ENCODE data around the gene AVEN. TPM values are rescaled to one million over a fixed set of nuclear protein-coding genes. Genes with fewer than 3 reads are reported as not detected.

The AVEN gene
- polyA plus RNA-seq, 2 of the 4 experiments (the other 2 are of a cell fraction): 23.8 to 27.2 TPM

DNA sequence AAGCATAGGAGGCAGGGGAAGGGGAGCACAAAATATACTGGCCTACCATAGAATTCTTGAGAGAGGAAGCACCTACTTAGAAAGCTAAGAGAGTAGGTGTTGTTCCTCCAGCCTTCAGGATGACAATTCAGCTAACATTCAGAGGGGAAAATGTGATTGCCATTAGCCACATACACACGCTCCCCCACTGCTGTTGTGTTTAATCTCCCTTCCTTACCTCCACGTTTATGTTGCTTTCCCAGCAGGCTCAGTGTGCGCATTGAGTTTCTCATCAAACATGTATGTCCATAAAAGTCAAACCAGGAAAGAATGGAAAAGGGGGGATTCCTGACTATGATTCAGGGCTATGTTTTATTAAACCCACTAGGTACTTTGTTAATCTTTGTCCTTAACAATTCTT lies 215.9 kb downstream of the AVEN start (continued):
- TF ChIP-seq RARB (CRISPR knock-in tag; IDR thresholded peaks at IDR 0.05): no peak
- TF ChIP-seq, protein P1, sequence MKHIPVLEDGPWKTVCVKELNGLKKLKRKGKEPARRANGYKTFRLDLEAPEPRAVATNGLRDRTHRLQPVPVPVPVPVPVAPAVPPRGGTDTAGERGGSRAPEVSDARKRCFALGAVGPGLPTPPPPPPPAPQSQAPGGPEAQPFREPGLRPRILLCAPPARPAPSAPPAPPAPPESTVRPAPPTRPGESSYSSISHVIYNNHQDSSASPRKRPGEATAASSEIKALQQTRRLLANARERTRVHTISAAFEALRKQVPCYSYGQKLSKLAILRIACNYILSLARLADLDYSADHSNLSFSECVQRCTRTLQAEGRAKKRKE (CRISPR knock-in tag; IDR thresholded peaks at IDR 0.05; ENCODE audit: low read depth): no peak
- TF ChIP-seq RAD21 (conservative IDR thresholded peaks at IDR 0.05 in 1 of 2, IDR thresholded peaks at IDR 0.05 in 1 of 2): no peak
- TF ChIP-seq HEYL (CRISPR knock-in tag; IDR thresholded peaks at IDR 0.05): no peak

DNA sequence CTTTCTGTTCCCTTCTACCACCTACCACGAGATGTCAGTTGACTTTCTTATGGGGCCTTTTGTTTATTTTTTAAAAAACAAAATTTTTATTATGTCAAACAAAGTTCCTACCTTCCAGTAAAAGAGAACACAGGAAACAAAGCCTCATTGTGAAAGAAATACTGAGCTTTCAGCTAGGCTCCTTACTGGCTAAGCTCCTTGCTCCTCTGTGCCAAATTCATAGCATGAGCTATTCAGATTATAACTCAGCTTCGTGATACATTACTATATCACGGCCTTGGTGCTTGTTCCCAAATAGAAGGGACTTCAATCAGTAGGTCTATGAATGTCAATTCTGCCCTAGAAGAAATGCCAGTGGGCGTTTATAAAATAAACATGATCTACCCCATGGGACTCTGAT lies 216.5 kb downstream of the AVEN start:
- no peaks in the 10 kb centered on the region for H3K4me1 ChIP-seq
- CTCF ChIA-PET: interaction anchor here (1.7 to 2.1 kb wide), 3 partner anchors 9 to 12 kb away, joined by 5 to 8 read pairs (median 6); no protein-coding TSS in a partner anchor
- DNase-seq (ENCODE audit: low read depth in 1 of 2, low spot score in 1 of 2) (no peak), FAIRE-seq (peak; percentile 23), ATAC-seq (no peak)
- POLR2A ChIA-PET: no interaction called here
- no peaks in the 10 kb centered on the region for H3K9me3 ChIP-seq
- 12% methylated on average over 4 of the region's 4 CpGs for WGBS (ENCODE audit: missing lambda C conversion rate)
- H3K27ac ChIP-seq: no peak overlapping the region
- no peak overlapping the region for H3K4me3 ChIP-seq
- no peak overlapping the region for H3K4me2 ChIP-seq
- no peak for TF ChIP-seq BHLHE40 (IDR thresholded peaks at IDR 0.05; ENCODE audit: low read depth, low read length)
- TF ChIP-seq, protein P2, sequence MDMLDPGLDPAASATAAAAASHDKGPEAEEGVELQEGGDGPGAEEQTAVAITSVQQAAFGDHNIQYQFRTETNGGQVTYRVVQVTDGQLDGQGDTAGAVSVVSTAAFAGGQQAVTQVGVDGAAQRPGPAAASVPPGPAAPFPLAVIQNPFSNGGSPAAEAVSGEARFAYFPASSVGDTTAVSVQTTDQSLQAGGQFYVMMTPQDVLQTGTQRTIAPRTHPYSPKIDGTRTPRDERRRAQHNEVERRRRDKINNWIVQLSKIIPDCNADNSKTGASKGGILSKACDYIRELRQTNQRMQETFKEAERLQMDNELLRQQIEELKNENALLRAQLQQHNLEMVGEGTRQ (IDR thresholded peaks at IDR 0.05): no peak
- TF ChIP-seq, protein P3, sequence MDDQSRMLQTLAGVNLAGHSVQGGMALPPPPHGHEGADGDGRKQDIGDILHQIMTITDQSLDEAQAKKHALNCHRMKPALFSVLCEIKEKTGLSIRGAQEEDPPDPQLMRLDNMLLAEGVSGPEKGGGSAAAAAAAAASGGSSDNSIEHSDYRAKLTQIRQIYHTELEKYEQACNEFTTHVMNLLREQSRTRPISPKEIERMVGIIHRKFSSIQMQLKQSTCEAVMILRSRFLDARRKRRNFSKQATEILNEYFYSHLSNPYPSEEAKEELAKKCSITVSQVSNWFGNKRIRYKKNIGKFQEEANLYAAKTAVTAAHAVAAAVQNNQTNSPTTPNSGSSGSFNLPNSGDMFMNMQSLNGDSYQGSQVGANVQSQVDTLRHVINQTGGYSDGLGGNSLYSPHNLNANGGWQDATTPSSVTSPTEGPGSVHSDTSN (IDR thresholded peaks at IDR 0.05): no peak
- no peak for TF ChIP-seq EHF (CRISPR knock-in tag; IDR thresholded peaks at IDR 0.05)
- TF ChIP-seq CHD4 (IDR thresholded peaks at IDR 0.05; ENCODE audit: borderline replicate concordance): no peak
- no peak for TF ChIP-seq MYC (IDR thresholded peaks at IDR 0.05; ENCODE audit: borderline replicate concordance, low read length)
- TF ChIP-seq HOXB5 (CRISPR knock-in tag; IDR thresholded peaks at IDR 0.05): no peak
- TF ChIP-seq, protein P4, sequence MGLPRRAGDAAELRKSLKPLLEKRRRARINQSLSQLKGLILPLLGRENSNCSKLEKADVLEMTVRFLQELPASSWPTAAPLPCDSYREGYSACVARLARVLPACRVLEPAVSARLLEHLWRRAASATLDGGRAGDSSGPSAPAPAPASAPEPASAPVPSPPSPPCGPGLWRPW (IDR thresholded peaks at IDR 0.05): no peak
- TF ChIP-seq MAZ (IDR thresholded peaks at IDR 0.05; ENCODE audit: borderline replicate concordance, low read depth, low read length): no peak
- TF ChIP-seq, protein P5, sequence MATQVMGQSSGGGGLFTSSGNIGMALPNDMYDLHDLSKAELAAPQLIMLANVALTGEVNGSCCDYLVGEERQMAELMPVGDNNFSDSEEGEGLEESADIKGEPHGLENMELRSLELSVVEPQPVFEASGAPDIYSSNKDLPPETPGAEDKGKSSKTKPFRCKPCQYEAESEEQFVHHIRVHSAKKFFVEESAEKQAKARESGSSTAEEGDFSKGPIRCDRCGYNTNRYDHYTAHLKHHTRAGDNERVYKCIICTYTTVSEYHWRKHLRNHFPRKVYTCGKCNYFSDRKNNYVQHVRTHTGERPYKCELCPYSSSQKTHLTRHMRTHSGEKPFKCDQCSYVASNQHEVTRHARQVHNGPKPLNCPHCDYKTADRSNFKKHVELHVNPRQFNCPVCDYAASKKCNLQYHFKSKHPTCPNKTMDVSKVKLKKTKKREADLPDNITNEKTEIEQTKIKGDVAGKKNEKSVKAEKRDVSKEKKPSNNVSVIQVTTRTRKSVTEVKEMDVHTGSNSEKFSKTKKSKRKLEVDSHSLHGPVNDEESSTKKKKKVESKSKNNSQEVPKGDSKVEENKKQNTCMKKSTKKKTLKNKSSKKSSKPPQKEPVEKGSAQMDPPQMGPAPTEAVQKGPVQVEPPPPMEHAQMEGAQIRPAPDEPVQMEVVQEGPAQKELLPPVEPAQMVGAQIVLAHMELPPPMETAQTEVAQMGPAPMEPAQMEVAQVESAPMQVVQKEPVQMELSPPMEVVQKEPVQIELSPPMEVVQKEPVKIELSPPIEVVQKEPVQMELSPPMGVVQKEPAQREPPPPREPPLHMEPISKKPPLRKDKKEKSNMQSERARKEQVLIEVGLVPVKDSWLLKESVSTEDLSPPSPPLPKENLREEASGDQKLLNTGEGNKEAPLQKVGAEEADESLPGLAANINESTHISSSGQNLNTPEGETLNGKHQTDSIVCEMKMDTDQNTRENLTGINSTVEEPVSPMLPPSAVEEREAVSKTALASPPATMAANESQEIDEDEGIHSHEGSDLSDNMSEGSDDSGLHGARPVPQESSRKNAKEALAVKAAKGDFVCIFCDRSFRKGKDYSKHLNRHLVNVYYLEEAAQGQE (IDR thresholded peaks at IDR 0.05): no peak
- TF ChIP-seq RFX5 (IDR thresholded peaks at IDR 0.05): no peak
- TF ChIP-seq SREBF2 (IDR thresholded peaks at IDR 0.05): no peak
- TF ChIP-seq CHD2 (IDR thresholded peaks at IDR 0.05; ENCODE audit: low read length, partially characterized antibody): no peak
- TF ChIP-seq, protein P6, sequence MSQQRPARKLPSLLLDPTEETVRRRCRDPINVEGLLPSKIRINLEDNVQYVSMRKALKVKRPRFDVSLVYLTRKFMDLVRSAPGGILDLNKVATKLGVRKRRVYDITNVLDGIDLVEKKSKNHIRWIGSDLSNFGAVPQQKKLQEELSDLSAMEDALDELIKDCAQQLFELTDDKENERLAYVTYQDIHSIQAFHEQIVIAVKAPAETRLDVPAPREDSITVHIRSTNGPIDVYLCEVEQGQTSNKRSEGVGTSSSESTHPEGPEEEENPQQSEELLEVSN (IDR thresholded peaks at IDR 0.05; ENCODE audit: borderline replicate concordance, low read depth): no peak
- TF ChIP-seq, protein P7, sequence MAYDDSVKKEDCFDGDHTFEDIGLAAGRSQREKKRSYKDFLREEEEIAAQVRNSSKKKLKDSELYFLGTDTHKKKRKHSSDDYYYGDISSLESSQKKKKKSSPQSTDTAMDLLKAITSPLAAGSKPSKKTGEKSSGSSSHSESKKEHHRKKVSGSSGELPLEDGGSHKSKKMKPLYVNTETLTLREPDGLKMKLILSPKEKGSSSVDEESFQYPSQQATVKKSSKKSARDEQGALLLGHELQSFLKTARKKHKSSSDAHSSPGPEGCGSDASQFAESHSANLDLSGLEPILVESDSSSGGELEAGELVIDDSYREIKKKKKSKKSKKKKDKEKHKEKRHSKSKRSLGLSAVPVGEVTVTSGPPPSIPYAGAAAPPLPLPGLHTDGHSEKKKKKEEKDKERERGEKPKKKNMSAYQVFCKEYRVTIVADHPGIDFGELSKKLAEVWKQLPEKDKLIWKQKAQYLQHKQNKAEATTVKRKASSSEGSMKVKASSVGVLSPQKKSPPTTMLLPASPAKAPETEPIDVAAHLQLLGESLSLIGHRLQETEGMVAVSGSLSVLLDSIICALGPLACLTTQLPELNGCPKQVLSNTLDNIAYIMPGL (CRISPR knock-in tag; IDR thresholded peaks at IDR 0.05; ENCODE audit: borderline replicate concordance): no peak
- TF ChIP-seq, protein P8, sequence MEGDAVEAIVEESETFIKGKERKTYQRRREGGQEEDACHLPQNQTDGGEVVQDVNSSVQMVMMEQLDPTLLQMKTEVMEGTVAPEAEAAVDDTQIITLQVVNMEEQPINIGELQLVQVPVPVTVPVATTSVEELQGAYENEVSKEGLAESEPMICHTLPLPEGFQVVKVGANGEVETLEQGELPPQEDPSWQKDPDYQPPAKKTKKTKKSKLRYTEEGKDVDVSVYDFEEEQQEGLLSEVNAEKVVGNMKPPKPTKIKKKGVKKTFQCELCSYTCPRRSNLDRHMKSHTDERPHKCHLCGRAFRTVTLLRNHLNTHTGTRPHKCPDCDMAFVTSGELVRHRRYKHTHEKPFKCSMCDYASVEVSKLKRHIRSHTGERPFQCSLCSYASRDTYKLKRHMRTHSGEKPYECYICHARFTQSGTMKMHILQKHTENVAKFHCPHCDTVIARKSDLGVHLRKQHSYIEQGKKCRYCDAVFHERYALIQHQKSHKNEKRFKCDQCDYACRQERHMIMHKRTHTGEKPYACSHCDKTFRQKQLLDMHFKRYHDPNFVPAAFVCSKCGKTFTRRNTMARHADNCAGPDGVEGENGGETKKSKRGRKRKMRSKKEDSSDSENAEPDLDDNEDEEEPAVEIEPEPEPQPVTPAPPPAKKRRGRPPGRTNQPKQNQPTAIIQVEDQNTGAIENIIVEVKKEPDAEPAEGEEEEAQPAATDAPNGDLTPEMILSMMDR (IDR thresholded peaks at IDR 0.05): no peak
- no peak for TF ChIP-seq HOXA7 (CRISPR knock-in tag; IDR thresholded peaks at IDR 0.05)
- TF ChIP-seq TFCP2L1 (CRISPR knock-in tag; IDR thresholded peaks at IDR 0.05): no peak
- TF ChIP-seq, protein P9, sequence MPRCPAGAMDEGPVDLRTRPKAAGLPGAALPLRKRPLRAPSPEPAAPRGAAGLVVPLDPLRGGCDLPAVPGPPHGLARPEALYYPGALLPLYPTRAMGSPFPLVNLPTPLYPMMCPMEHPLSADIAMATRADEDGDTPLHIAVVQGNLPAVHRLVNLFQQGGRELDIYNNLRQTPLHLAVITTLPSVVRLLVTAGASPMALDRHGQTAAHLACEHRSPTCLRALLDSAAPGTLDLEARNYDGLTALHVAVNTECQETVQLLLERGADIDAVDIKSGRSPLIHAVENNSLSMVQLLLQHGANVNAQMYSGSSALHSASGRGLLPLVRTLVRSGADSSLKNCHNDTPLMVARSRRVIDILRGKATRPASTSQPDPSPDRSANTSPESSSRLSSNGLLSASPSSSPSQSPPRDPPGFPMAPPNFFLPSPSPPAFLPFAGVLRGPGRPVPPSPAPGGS (IDR thresholded peaks at IDR 0.05): no peak

Measured in A549 (cell line).